GM19239 (cell line): ENCODE data around the gene WIPF3.

Source experiments
- DNase-seq: peaks from one replicate; pipeline ENCODE4 v3.0.0; 2011; ENCODE audit warnings: low spot score; ENCODE audit not compliant: insufficient read length
- FAIRE-seq: peaks from 2 replicates; lab custom pipeline; 2011; peaks lifted over from hg19 to GRCh38; lab: Jason Lieb, UNC

Gene WIPF3

GRCh38 chr7:29806208-29806994 lies at the start of gene WIPF3:
WIPF3 (plus strand) TSS chr7:29806508; CDS start chr7:29834725, 28,217 bp downstream.
- FAIRE-seq (no peak), DNase-seq (no peak)

- no peak for FAIRE-seq
- DNase-seq = no peak
Measured at GRCh38 chr7:29763266-29763665, 43.0 kb upstream of the WIPF3 start.

- FAIRE-seq (no peak), DNase-seq (no peak)
Measured at GRCh38 chr7:29764227-29764626, 42.1 kb upstream of the WIPF3 start.

GRCh38 chr7:29765490-29765889 lies 40.8 kb upstream of the WIPF3 start:
- FAIRE-seq (no peak), DNase-seq (no peak)

- DNase-seq (no peak), FAIRE-seq (no peak)
Measured at GRCh38 chr7:29770371-29770770, 35.9 kb upstream of the WIPF3 start.

- FAIRE-seq = no peak
- no peak for DNase-seq
Measured at GRCh38 chr7:29771081-29771816, 35.1 kb upstream of the WIPF3 start.

- FAIRE-seq (no peak), DNase-seq (no peak)
Measured at GRCh38 chr7:29779017-29779416, 27.3 kb upstream of the WIPF3 start.

GRCh38 chr7:29780346-29780745 lies 26.0 kb upstream of the WIPF3 start:
- DNase-seq (no peak), FAIRE-seq (no peak)

GRCh38 chr7:29783671-29784070 lies 22.6 kb upstream of the WIPF3 start:
- FAIRE-seq = no peak
- DNase-seq = no peak

- FAIRE-seq = no peak
- no peak for DNase-seq
Measured at GRCh38 chr7:29793507-29793906, 12.8 kb upstream of the WIPF3 start.

GRCh38 chr7:29794959-29795629 lies 11.2 kb upstream of the WIPF3 start:
- DNase-seq (no peak), FAIRE-seq (no peak)

- no peak for FAIRE-seq
- no peak for DNase-seq
Measured at GRCh38 chr7:29795696-29796580, 10.4 kb upstream of the WIPF3 start.

- no peak for DNase-seq
- no peak for FAIRE-seq
Measured at GRCh38 chr7:29797112-29797944, 9.0 kb upstream of the WIPF3 start.

- FAIRE-seq (no peak), DNase-seq (no peak)
Measured at GRCh38 chr7:29798422-29798821, 7.9 kb upstream of the WIPF3 start.

- no peak for FAIRE-seq
Measured at GRCh38 chr7:29801929-29802328, 4.4 kb upstream of the WIPF3 start.

GRCh38 chr7:29805031-29805430 lies 1.3 kb upstream of the WIPF3 start:
- FAIRE-seq (no peak), DNase-seq (no peak)

More at GRCh38 chr7:29801929-29802328, 4.4 kb upstream of the WIPF3 start:
- DNase-seq = no peak

- FAIRE-seq (no peak), DNase-seq (no peak)
Measured at GRCh38 chr7:29805886-29806207, 461 bp upstream of the WIPF3 start.

GRCh38 chr7:29806995-29807841 lies 910 bp downstream of the WIPF3 start:
- no peak for FAIRE-seq
- DNase-seq = no peak
